PC-3 (cell line): ENCODE data around the gene TIMM23.

ENCODE experiments used
- EZH2phosphoT487 ChIP-seq: fragments of 300-600 bp; sonication (generic); IDR thresholded peaks from 2 replicates; pipeline ENCODE4 v1.6.1; 2018; ENCODE audit warnings: mild to moderate bottlenecking, antibody characterized with exemption, low read length, borderline replicate concordance
- TF ChIP-seq, protein P1 (sequence below): fragments of 300-600 bp; sonication (generic); conservative IDR thresholded peaks from 2 replicates; pipeline ENCODE4 v1.5.1; 2017; ENCODE audit warnings: antibody characterized with exemption, low read depth, mild to moderate bottlenecking, low read length

DNA sequence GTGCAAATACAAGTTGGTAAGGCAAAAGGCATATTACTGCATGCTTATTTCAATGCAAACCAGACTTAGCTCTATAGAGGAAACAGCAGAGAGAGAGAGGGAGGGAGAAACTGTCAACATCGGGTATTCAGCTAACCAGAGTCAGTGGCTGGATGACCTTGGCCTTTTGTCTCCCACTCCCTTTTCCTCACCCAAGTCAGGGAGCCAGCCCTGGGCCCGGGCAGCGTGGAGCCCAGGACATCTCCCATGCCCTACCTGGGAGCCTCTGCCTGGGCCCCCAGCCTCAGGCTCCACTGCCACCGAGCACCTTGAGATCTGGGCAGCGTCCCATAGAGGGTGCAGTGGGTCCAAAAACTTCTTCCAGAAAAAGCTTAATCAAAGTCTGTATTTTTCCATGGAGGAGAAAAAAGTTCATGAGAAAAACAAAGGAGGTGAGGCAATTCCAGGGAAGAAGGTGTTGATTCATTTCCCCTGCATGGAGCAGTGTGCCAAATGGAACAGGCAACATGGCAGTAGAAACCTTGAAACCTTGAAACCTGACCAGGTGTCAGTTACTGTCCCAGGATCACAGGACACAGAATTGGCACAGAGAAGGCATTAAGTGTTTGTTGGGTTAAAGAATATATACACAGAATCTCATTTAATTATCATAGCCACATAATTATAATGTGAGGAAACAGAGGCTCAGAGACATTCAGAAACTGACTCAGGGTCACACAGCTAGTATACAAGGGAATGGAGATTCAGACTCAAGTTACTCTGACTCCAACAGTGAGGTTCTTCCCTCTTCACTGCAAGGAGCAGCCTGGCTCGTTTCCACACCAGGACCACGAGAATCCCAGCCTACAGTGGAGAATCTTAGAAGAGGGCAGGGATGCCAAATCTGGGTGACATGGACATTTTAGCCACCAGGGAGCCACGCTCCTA lies 63.9 kb downstream of the TIMM23 start:
- TF ChIP-seq, protein P1, sequence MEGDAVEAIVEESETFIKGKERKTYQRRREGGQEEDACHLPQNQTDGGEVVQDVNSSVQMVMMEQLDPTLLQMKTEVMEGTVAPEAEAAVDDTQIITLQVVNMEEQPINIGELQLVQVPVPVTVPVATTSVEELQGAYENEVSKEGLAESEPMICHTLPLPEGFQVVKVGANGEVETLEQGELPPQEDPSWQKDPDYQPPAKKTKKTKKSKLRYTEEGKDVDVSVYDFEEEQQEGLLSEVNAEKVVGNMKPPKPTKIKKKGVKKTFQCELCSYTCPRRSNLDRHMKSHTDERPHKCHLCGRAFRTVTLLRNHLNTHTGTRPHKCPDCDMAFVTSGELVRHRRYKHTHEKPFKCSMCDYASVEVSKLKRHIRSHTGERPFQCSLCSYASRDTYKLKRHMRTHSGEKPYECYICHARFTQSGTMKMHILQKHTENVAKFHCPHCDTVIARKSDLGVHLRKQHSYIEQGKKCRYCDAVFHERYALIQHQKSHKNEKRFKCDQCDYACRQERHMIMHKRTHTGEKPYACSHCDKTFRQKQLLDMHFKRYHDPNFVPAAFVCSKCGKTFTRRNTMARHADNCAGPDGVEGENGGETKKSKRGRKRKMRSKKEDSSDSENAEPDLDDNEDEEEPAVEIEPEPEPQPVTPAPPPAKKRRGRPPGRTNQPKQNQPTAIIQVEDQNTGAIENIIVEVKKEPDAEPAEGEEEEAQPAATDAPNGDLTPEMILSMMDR, result no peak
- TF ChIP-seq EZH2phosphoT487, result no peak
